DOHH2 (cell line): ENCODE measurements around the gene NEK7.

Source experiments
- H3F3A ChIP-seq: fragments of 200-600 bp; sonication (generic), shearing (Covaris generic); 2 replicates; pipeline ENCODE4 v1.6.0; 2016; ENCODE audit warnings: antibody characterized with exemption, mild to moderate bottlenecking; ENCODE audit not compliant: control insufficient read depth, insufficient read depth
- H3K27ac ChIP-seq: fragments of 200-600 bp; sonication (generic); 2 replicates; pipeline ENCODE4 v1.5.1; 2014; ENCODE audit warnings: low read depth, mild to moderate bottlenecking, low read length, moderate library complexity
- H3K27me3 ChIP-seq: fragments of 200-600 bp; sonication (generic); 2 replicates; pipeline ENCODE4 v1.6.1; 2014; ENCODE audit warnings: mild to moderate bottlenecking, low read length, mixed read lengths; ENCODE audit not compliant: control insufficient read depth
- H3K36me3 ChIP-seq: fragments of 200-600 bp; sonication (generic); 2 replicates; pipeline ENCODE4 v1.6.1; 2014; ENCODE audit warnings: mild to moderate bottlenecking, low read length, moderate library complexity, mixed read lengths; ENCODE audit not compliant: control insufficient read depth
- H3K4me1 ChIP-seq: fragments of 200-600 bp; sonication (generic); 2 replicates; pipeline ENCODE4 v1.6.1; 2014; ENCODE audit warnings: mild to moderate bottlenecking, low read length, mixed read lengths; ENCODE audit not compliant: control insufficient read depth
- H3K4me2 ChIP-seq: fragments of 200-600 bp; sonication (generic); 2 replicates; pipeline ENCODE4 v1.6.0; 2014; ENCODE audit warnings: mild to moderate bottlenecking, low read length, moderate library complexity
- H3K4me3 ChIP-seq: fragments of 200-600 bp; sonication (generic); 2 replicates; pipeline ENCODE4 v1.5.1; 2014; ENCODE audit warnings: mild to moderate bottlenecking, low read length, mixed read lengths
- H3K79me2 ChIP-seq: fragments of 200-600 bp; sonication (generic); 2 replicates; pipeline ENCODE4 v1.6.1; 2014; ENCODE audit warnings: mild to moderate bottlenecking, low read length, mixed read lengths; ENCODE audit not compliant: control insufficient read depth
- H3K9me2 ChIP-seq: fragments of 200-600 bp; sonication (generic); replicated peaks from 2 replicates; pipeline ENCODE4 v1.6.1; 2014; ENCODE audit warnings: mild to moderate bottlenecking, low read length, mixed read lengths; ENCODE audit not compliant: control insufficient read depth
- H3K9me3 ChIP-seq: fragments of 200-600 bp; sonication (generic); 2 replicates; pipeline ENCODE4 v1.6.1; 2014; ENCODE audit warnings: antibody characterized with exemption, low read length, mixed read lengths; ENCODE audit not compliant: control insufficient read depth, insufficient read depth
- H4K20me1 ChIP-seq: fragments of 200-600 bp; sonication (generic); 2 replicates; pipeline ENCODE4 v1.6.0; 2014; ENCODE audit warnings: low read depth, mild to moderate bottlenecking, antibody characterized with exemption, low read length, moderate library complexity; ENCODE audit not compliant: control insufficient read depth, insufficient read depth
- CTCF ChIP-seq: fragments of 200-600 bp; sonication (generic); IDR thresholded peaks from one replicate; pipeline ENCODE4 v1.5.1; 2014; ENCODE audit warnings: antibody characterized with exemption, mild to moderate bottlenecking, low read depth, low read length; ENCODE audit not compliant: poor library complexity, severe bottlenecking
- EZH2phosphoT487 ChIP-seq: fragments of 200-600 bp; sonication (generic); IDR thresholded peaks from 2 replicates; pipeline ENCODE4 v1.6.1; 2017; ENCODE audit warnings: borderline replicate concordance, mild to moderate bottlenecking, antibody characterized with exemption, low read length, moderate library complexity, mixed read lengths

NEK7 gene

GRCh38 chr1:198132060-198132781 is 24.6 kb upstream of the NEK7 start:
- no peaks in the 10 kb centered on the region for H3K79me2 ChIP-seq
- no peaks in the 10 kb centered on the region for H3F3A ChIP-seq
- no peaks in the 10 kb centered on the region for H3K36me3 ChIP-seq
- peaks cover 6% of the 10 kb centered on the region for H3K4me1 ChIP-seq
- H3K4me2 ChIP-seq: no peak overlapping the region
- H3K4me3 ChIP-seq: no peak overlapping the region
- no peaks in the 10 kb centered on the region; the same call in 1 of the 2 replicates for H3K9me2 ChIP-seq
- no peak overlapping the region for H3K27ac ChIP-seq
- H3K27me3 ChIP-seq: no peaks in the 10 kb centered on the region
- no peak for TF ChIP-seq CTCF
- TF ChIP-seq EZH2phosphoT487: no peak
- H3K9me3 ChIP-seq: no peaks in the 10 kb centered on the region
- no peaks in the 10 kb centered on the region for H4K20me1 ChIP-seq

GRCh38 chr1:198134252-198134651 is 22.5 kb upstream of the NEK7 start:
- Histone ChIP-seq H3K4me2 (no peak overlapping the region), H3K9me3 (no peaks in the 10 kb centered on the region), H3F3A (no peaks in the 10 kb centered on the region), H3K36me3 (no peaks in the 10 kb centered on the region), H3K4me3 (no peak overlapping the region), H3K27ac (no peak overlapping the region), H4K20me1 (no peaks in the 10 kb centered on the region), H3K4me1 (peaks cover 6% of the 10 kb centered on the region), H3K79me2 (no peaks in the 10 kb centered on the region), H3K27me3 (no peaks in the 10 kb centered on the region), H3K9me2 (no peaks in the 10 kb centered on the region; the same call in 1 of the 2 replicates)
- TF ChIP-seq CTCF: no peak
- TF ChIP-seq EZH2phosphoT487: no peak

- Histone ChIP-seq H3K27ac (no peak overlapping the region), H3K4me2 (no peak overlapping the region), H3K79me2 (no peaks in the 10 kb centered on the region), H3K4me1 (peaks cover 6% of the 10 kb centered on the region), H3K27me3 (no peaks in the 10 kb centered on the region), H3F3A (no peaks in the 10 kb centered on the region), H3K4me3 (no peak overlapping the region), H4K20me1 (no peaks in the 10 kb centered on the region), H3K9me2 (no peaks in the 10 kb centered on the region), H3K9me3 (no peaks in the 10 kb centered on the region), H3K36me3 (no peaks in the 10 kb centered on the region)
- TF ChIP-seq EZH2phosphoT487 (no peak), CTCF (no peak)
Observed at GRCh38 chr1:198135366-198135765, 21.4 kb upstream of the NEK7 start.
